ENCODE measurements around the gene GIT1.

The GIT1 gene

GRCh38 chr17:29589524-29590410 is at the start of gene GIT1:
TSS of gene GIT1 (minus strand) at chr17:29589648. CDS start at chr17:29589378, 270 bp downstream.
- no peak for FAIRE-seq

GRCh38 chr17:29633886-29634285 is 44.4 kb upstream of the GIT1 start:
- FAIRE-seq, result no peak

GRCh38 chr17:29630630-29631193 is 41.3 kb upstream of the GIT1 start:
- FAIRE-seq, result no peak

GRCh38 chr17:29629839-29630238 is 40.4 kb upstream of the GIT1 start:
- no peak for FAIRE-seq

- no peak for FAIRE-seq
Observed at GRCh38 chr17:29628644-29629043, 39.2 kb upstream of the GIT1 start.

GRCh38 chr17:29627951-29628350 is 38.5 kb upstream of the GIT1 start:
- no peak for FAIRE-seq

- no peak for FAIRE-seq
Observed at GRCh38 chr17:29625037-29625750, 35.7 kb upstream of the GIT1 start.

GRCh38 chr17:29624586-29624985 is 35.1 kb upstream of the GIT1 start:
- no peak for FAIRE-seq

- FAIRE-seq, result no peak
Observed at GRCh38 chr17:29623283-29623647, 33.8 kb upstream of the GIT1 start.

- peak; percentile 48 for FAIRE-seq
Observed at GRCh38 chr17:29622337-29623282, 33.2 kb upstream of the GIT1 start, which contains the start of gene CORO6. TSS of gene CORO6 (minus strand) at chr17:29622912. CDS start at chr17:29621421, 1,491 bp downstream.

- no peak for FAIRE-seq
Observed at GRCh38 chr17:29621751-29622194, 32.3 kb upstream of the GIT1 start.

GRCh38 chr17:29620779-29621500 is 31.5 kb upstream of the GIT1 start:
- FAIRE-seq, result no peak

- FAIRE-seq, result no peak
Observed at GRCh38 chr17:29620271-29620670, 30.8 kb upstream of the GIT1 start.

- no peak for FAIRE-seq
Observed at GRCh38 chr17:29619251-29619650, 29.8 kb upstream of the GIT1 start.

GRCh38 chr17:29618272-29619065 is 29.0 kb upstream of the GIT1 start:
- no peak for FAIRE-seq

- no peak for FAIRE-seq
Observed at GRCh38 chr17:29617481-29618271, 28.2 kb upstream of the GIT1 start.

GRCh38 chr17:29617125-29617480 is 27.7 kb upstream of the GIT1 start:
- FAIRE-seq, result no peak

GRCh38 chr17:29616300-29617048 is 27.0 kb upstream of the GIT1 start:
- no peak for FAIRE-seq

Data from G401.6 (cell line).